ENCODE data around the gene ZNF287.

The ZNF287 gene

GRCh38 chr17:16516594-16517051 lies 52.4 kb downstream of the ZNF287 start:
- DNase-seq (ENCODE audit: low spot score) = peak; percentile 80

GRCh38 chr17:16515933-16516332 lies 53.1 kb downstream of the ZNF287 start:
- DNase-seq (ENCODE audit: low spot score) = no peak

GRCh38 chr17:16513873-16514272 lies 55.1 kb downstream of the ZNF287 start:
- DNase-seq (ENCODE audit: low spot score) = no peak

GRCh38 chr17:16512011-16512410 lies 57.0 kb downstream of the ZNF287 start:
- DNase-seq (ENCODE audit: low spot score) = no peak

GRCh38 chr17:16511593-16511992 lies 57.4 kb downstream of the ZNF287 start:
- DNase-seq (ENCODE audit: low spot score) = peak; percentile 72

- DNase-seq (ENCODE audit: low spot score) = no peak
Measured at GRCh38 chr17:16507918-16508533, 61.0 kb downstream of the ZNF287 start.

- no peak for DNase-seq (ENCODE audit: low spot score)
Measured at GRCh38 chr17:16506188-16506587, 62.8 kb downstream of the ZNF287 start.

- DNase-seq (ENCODE audit: low spot score) = no peak
Measured at GRCh38 chr17:16504984-16505383, 64.0 kb downstream of the ZNF287 start.

All from kidney capillary endothelial cell (primary cell).